IMR-90 (cell line): ENCODE measurements around the gene MRPL51. TPM values are rescaled to one million over a fixed set of nuclear protein-coding genes. Genes with fewer than 3 reads are reported as not detected.

ENCODE experiments used
- ATAC-seq: fragments of 200-7000 bp; cut with Tn5 transposase; 2 replicates; pipeline ENCODE4 v1.9.1; 2020; ENCODE audit warnings: low read depth, mild to moderate bottlenecking, moderate library complexity
- BruUV-seq: library from RNA; stranded (reverse); fragments of 400-500 nt; replicated peaks from 2 replicates; lab custom pipeline; 2021; lab: Mats Ljungman, UMichigan
- CTCF ChIA-PET: fragments of 300-600 bp; formaldehyde crosslinking; extraction: SDS; loops from one replicate; lab custom pipeline; 2021; ENCODE audit warnings: antibody characterized with exemption; lab: Yijun Ruan, JAX
- POLR2A ChIA-PET: fragments of 300-600 bp; sonication (Branson Sonifier 250); formaldehyde crosslinking; loops from one replicate; lab custom pipeline; 2022; ENCODE audit warnings: antibody characterized with exemption; ENCODE audit not compliant: unreplicated experiment; lab: Charles Lee
- DNase-seq: peaks from one replicate; pipeline ENCODE4 v3.0.0; 2013
- H2AFZ ChIP-seq: replicated peaks from 2 replicates; pipeline ENCODE3; 2013; ENCODE audit warnings: low read length, mild to moderate bottlenecking; ENCODE audit not compliant: poor library complexity
- H2AK5ac ChIP-seq: 2 replicates; pipeline ENCODE4 v1.6.1; 2013; ENCODE audit warnings: low read depth, low read length, inconsistent platforms
- H2AK9ac ChIP-seq: replicated peaks from 2 replicates; pipeline ENCODE3; 2013; ENCODE audit warnings: mild to moderate bottlenecking, low read depth, low read length, moderate library complexity; ENCODE audit not compliant: poor library complexity
- H2BK120ac ChIP-seq: 2 replicates; pipeline ENCODE4 v1.6.1; 2013; ENCODE audit warnings: low read depth, low read length, inconsistent platforms
- H2BK15ac ChIP-seq: 3 replicates; pipeline ENCODE4 v1.6.1; 2013; ENCODE audit warnings: low read depth, low read length, inconsistent platforms
- H2BK20ac ChIP-seq: 2 replicates; pipeline ENCODE4 v1.6.1; 2013; ENCODE audit warnings: low read depth, mild to moderate bottlenecking, inconsistent platforms, low read length, moderate library complexity
- H2BK5ac ChIP-seq: 2 replicates; pipeline ENCODE4 v1.6.1; 2013; ENCODE audit warnings: mild to moderate bottlenecking, low read depth, low read length, inconsistent platforms; ENCODE audit not compliant: poor library complexity, severe bottlenecking
- H3K14ac ChIP-seq: replicated peaks from 2 replicates; pipeline ENCODE4 v1.6.1; 2013; ENCODE audit warnings: low read depth, low read length, inconsistent platforms
- H3K18ac ChIP-seq: 2 replicates; pipeline ENCODE4 v1.6.1; 2013; ENCODE audit warnings: low read depth, low read length, control low read depth
- H3K23ac ChIP-seq: 2 replicates; pipeline ENCODE4 v1.6.1; 2013; ENCODE audit warnings: low read depth, low read length, inconsistent platforms
- H3K27ac ChIP-seq: 2 replicates; pipeline ENCODE4 v1.5.1; 2013; ENCODE audit warnings: mild to moderate bottlenecking, control low read depth, low read length; ENCODE audit not compliant: insufficient read depth
- H3K27me3 ChIP-seq: 2 replicates; pipeline ENCODE4 v1.6.1; 2013; ENCODE audit warnings: low read length; ENCODE audit not compliant: control insufficient read depth, insufficient read depth
- H3K36me3 ChIP-seq: 2 replicates; pipeline ENCODE4 v1.6.1; 2013; ENCODE audit warnings: low read length, mixed read lengths; ENCODE audit not compliant: control insufficient read depth, insufficient read depth
- H3K4ac ChIP-seq: 2 replicates; pipeline ENCODE4 v1.6.1; 2013; ENCODE audit warnings: low read depth, low read length, inconsistent platforms
- H3K4me1 ChIP-seq: 2 replicates; pipeline ENCODE4 v1.6.1; 2013; ENCODE audit warnings: low read length, mixed read lengths; ENCODE audit not compliant: control insufficient read depth, insufficient read depth
- H3K4me2 ChIP-seq: 2 replicates; pipeline ENCODE4 v1.6.1; 2013; ENCODE audit warnings: low read depth, mild to moderate bottlenecking, control low read depth, low read length, moderate library complexity
- H3K4me3 ChIP-seq: 2 replicates; pipeline ENCODE4 v1.5.1; 2013; ENCODE audit warnings: low read depth, mild to moderate bottlenecking, control low read depth, low read length, moderate library complexity; ENCODE audit not compliant: insufficient read depth
- H3K56ac ChIP-seq: 2 replicates; pipeline ENCODE4 v1.6.1; 2013; ENCODE audit warnings: low read length, inconsistent platforms; ENCODE audit not compliant: insufficient read depth; ENCODE audit errors: extremely low read depth
- H3K79me1 ChIP-seq, 2 experiments: 2 replicates each; pipeline ENCODE4 v1.6.1; 2013; ENCODE audit warnings: low read length in 2 of 2, inconsistent platforms in 1 of 2, low read depth in 1 of 2
- H3K9ac ChIP-seq: 2 replicates; pipeline ENCODE4 v1.6.1; 2013; ENCODE audit warnings: low read depth, low read length, control low read depth
- H3K9me1 ChIP-seq: 2 replicates; pipeline ENCODE4 v1.6.1; 2013; ENCODE audit warnings: low read length, inconsistent platforms; ENCODE audit not compliant: insufficient read depth
- H3K9me3 ChIP-seq: 2 replicates; pipeline ENCODE4 v1.6.1; 2013; ENCODE audit warnings: low read length; ENCODE audit not compliant: control insufficient read depth, insufficient read depth
- H4K20me1 ChIP-seq: 2 replicates; pipeline ENCODE4 v1.6.1; 2013; ENCODE audit warnings: low read length, inconsistent platforms; ENCODE audit not compliant: insufficient read depth
- H4K5ac ChIP-seq: 2 replicates; pipeline ENCODE4 v1.6.1; 2013; ENCODE audit warnings: mild to moderate bottlenecking, low read depth, low read length, control low read depth
- H4K8ac ChIP-seq, 2 experiments: 2 replicates each; pipeline ENCODE4 v1.6.1; 2013; ENCODE audit warnings: low read depth in 2 of 2, low read length in 2 of 2, control low read depth in 1 of 2, inconsistent platforms in 1 of 2
- H4K91ac ChIP-seq: 2 replicates; pipeline ENCODE4 v1.6.1; 2013; ENCODE audit warnings: low read depth, low read length, inconsistent platforms; ENCODE audit not compliant: insufficient read depth
- RAD21 ChIP-seq: IDR thresholded peaks from 2 replicates; pipeline ENCODE4 v1.6.1; 2012; ENCODE audit warnings: low read length, improper control_type of control experiment
- RCOR1 ChIP-seq: IDR thresholded peaks from 2 replicates; pipeline ENCODE4 v1.6.1; 2012; ENCODE audit warnings: mild to moderate bottlenecking, low read length, improper control_type of control experiment; ENCODE audit not compliant: insufficient replicate concordance
- WGBS, 2 experiments: methylation state at CpG; one replicate each; pipeline versions ENCODE4 v1.1.5 to v1.1.7; 2013; ENCODE audit warnings: missing lambda C conversion rate in 2 of 2; ENCODE audit not compliant: insufficient read length in 1 of 2; ENCODE audit errors: extremely low coverage in 2 of 2; 5-methylcytosine and 5-hydroxymethylcytosine counted together
- dilution Hi-C: fragments of 300-500 bp; cut with HindIII; formaldehyde crosslinking; loops from one replicate; pipeline ENCODE4 v1.14.3; 2018; ENCODE audit warnings: low sequenced_read_pairs; ENCODE audit not compliant: unreplicated experiment
- in situ Hi-C: fragments of 300-500 bp; cut with MboI; formaldehyde crosslinking; loops from 3 replicates; pipeline ENCODE4 v1.14.3; 2019; ENCODE audit warnings: low sequenced_read_pairs, inconsistent platforms, mixed read lengths
- intact Hi-C: fragments of 100-400 bp; cut with micrococcal nuclease; formaldehyde crosslinking; loops from 2 replicates; pipeline ENCODE4 v1.10.0; 2022
- polyA plus RNA-seq, 3 experiments: library from polyadenylated mRNA; depleted of rRNA; stranded (reverse); fragments of >200 nt; gene quantifications; 2 replicates each; pipeline ENCODE4 v1.2.3, GENCODE V29; 2012; ENCODE audit warnings: low replicate concordance in 1 of 3
- total RNA-seq: library from RNA; depleted of rRNA; stranded (reverse); fragments of >200 nt; gene quantifications from 2 replicates; pipeline ENCODE4 v1.2.3, GENCODE V29; 2012
- TF ChIP-seq, protein P1 (sequence below): fragments of 150-350 bp; IDR thresholded peaks from 2 replicates; pipeline ENCODE4 v1.6.1; 2017; ENCODE audit warnings: mild to moderate bottlenecking, antibody characterized with exemption, low read length, low read depth

The MRPL51 gene
- total and polyA plus RNA-seq, 2 of the 4 experiments (the other 2 are of a cell fraction): 80.1 to 160 TPM

DNA sequence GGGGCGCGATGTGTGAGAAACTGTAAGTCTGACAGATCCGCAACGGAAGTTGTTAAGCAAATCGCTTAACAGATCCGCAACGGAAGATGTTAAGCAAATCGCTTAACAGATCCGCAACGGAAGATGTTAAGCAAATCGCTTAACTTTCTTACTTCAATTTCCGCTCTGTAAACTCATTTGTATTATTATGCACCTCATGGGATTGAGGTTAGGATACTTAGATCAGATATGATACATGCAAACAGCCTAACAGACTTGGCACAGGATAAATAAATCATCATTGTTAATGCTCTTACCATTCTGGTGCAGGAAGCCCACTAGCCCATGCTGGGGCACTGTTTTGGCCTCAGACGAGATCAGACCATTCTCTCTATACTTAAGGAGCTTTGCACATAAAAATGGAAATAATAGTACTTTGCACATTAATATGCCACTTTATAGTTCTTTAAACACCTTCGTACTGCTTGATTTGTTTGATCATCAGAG is 1.2 kb upstream of the MRPL51 start:
- Histone ChIP-seq H3K4me2 (peak overlapping the region; percentile 87), H2AK9ac (no peak overlapping the region), H3K36me3 (peaks cover 2% of the 10 kb centered on the region), H3K79me1 (peaks cover 38 to 51% of the 10 kb centered on the region in 2 experiments), H2BK20ac (no peak overlapping the region), H3K56ac (peak overlapping the region; percentile 96), H3K9me3 (no peaks in the 10 kb centered on the region), H3K9ac (peak overlapping the region; percentile 71), H3K14ac (peak overlapping the region; percentile 80), H4K5ac (no peak overlapping the region), H3K4me1 (no peaks in the 10 kb centered on the region; the same call in 1 of the 2 replicates), H4K20me1 (peaks cover 4% of the 10 kb centered on the region), H4K8ac (peak overlapping the region; percentile 48 to 78; a peak in 3 of 4 replicates), H3K23ac (peak overlapping the region; percentile 90; the same call in 1 of the 2 replicates), H2BK15ac (peak overlapping the region; percentile 79; the same call in 2 of the 3 replicates), H3K27ac (peak overlapping the region; percentile 65; the same call in 1 of the 2 replicates), H2BK5ac (peak overlapping the region; percentile 40), H3K9me1 (peaks cover 8% of the 10 kb centered on the region), H4K91ac (peak overlapping the region; percentile 80), H2AK5ac (peak overlapping the region; percentile 69; the same call in 1 of the 2 replicates), H2BK120ac (peak overlapping the region; percentile 67; the same call in 1 of the 2 replicates), H3K4ac (peak overlapping the region; percentile 83), H3K27me3 (no peaks in the 10 kb centered on the region), H3K18ac (no peak overlapping the region), H3K4me3 (peak overlapping the region; percentile 83), H2AFZ (peak overlapping the region; percentile 86)
- DNase-seq: no peak
- TF ChIP-seq RCOR1: no peak
- TF ChIP-seq RAD21: 0 out of 2 replicates have a peak, but pooled peaks have one; percentile 5
- TF ChIP-seq, protein P1, sequence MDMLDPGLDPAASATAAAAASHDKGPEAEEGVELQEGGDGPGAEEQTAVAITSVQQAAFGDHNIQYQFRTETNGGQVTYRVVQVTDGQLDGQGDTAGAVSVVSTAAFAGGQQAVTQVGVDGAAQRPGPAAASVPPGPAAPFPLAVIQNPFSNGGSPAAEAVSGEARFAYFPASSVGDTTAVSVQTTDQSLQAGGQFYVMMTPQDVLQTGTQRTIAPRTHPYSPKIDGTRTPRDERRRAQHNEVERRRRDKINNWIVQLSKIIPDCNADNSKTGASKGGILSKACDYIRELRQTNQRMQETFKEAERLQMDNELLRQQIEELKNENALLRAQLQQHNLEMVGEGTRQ: no peak
- POLR2A ChIA-PET: interaction anchor here (1.2 kb wide), 1 partner anchor 40 kb away, joined by 37 read pairs; the partner anchor contains the start of gene GAPDH
- CTCF ChIA-PET: no interaction called here
- intact Hi-C loops (loop anchor here (2.0 kb wide), 1 partner anchor 38 kb away; no protein-coding TSS in a partner anchor), dilution Hi-C loops (no loop called here), in situ Hi-C loops (no loop called here)
- WGBS, 2 experiments: no CpG with 5 or more reads among the region's 14 CpGs
- no TSS peak for BruUV-seq
- peak; percentile 5; the same call in 1 of the 2 replicates for ATAC-seq
